Measurements from ENCODE around the gene SEMA3C. TPM values are rescaled to one million over a fixed set of nuclear protein-coding genes. Genes with fewer than 3 reads are reported as not detected.

SEMA3C gene
- total RNA-seq, 6 experiments from 2014 or later: 52.4 to 74.6 (median 61.4) TPM

DNA sequence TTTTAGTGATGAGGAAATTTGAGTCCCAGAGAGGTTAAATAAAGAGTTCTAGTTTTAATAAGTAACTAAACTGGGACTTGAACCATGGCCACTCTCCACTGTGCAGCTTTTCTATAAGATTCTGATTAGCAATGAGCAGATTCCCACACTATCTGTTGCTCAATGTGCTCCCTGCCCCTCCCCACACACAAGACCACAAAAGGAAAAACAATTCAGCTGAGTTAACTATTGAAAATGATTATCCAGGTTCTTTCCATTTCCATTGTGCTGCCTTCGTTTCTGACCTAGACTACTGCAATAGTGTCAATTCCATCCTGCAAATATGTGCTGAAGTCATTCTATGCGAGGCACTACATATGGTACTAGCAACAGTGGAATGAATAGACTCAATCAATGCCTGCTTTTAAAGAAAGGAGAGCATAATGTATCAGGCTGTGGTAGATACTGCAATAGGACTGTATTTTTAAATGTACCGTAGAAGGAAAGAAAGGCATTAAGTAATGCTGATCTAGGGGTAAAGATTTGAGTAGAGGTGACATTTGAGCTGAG, 97.0 kb downstream of the SEMA3C start:
- no peaks in the 10 kb centered on the region for H3K27me3 Mint-ChIP-seq (ENCODE audit: insufficient read depth)
- H3K36me3 Mint-ChIP-seq (ENCODE audit: low read depth): peaks cover 21% of the 10 kb centered on the region
- DNase-seq: no peak
- peaks cover 18% of the 10 kb centered on the region for H3K4me1 Mint-ChIP-seq (ENCODE audit: low read depth)
- no peak overlapping the region for H3K4me3 Mint-ChIP-seq
- TF ChIP-seq CTCF (IDR thresholded peaks at IDR 0.05): no peak
- H3K9me3 Mint-ChIP-seq: no peaks in the 10 kb centered on the region
- no peak overlapping the region for H3K27ac Mint-ChIP-seq

DNA sequence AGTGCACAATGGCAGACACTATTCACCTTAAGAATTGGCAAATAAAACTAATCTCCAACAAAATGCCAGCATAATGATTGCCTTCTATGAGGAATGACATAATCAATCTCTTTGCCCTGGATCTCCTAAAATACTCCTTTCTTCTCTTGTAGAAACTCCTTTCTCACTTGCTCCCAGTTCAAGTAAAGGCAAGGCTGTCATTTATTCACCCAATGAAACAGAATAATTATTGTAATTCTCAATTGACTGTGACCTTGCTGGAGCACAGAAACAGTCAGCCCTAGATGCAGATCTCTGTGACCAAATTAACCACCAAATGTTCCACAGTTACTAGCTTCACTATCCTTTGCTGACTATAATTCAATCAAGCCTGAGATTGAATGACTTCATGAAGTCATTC, 99.3 kb downstream of the SEMA3C start:
- peaks cover 24% of the 10 kb centered on the region for H3K36me3 Mint-ChIP-seq (ENCODE audit: low read depth)
- H3K27me3 Mint-ChIP-seq (ENCODE audit: insufficient read depth): no peaks in the 10 kb centered on the region
- H3K4me3 Mint-ChIP-seq: no peak overlapping the region
- no peak for DNase-seq
- H3K27ac Mint-ChIP-seq: no peak overlapping the region
- H3K4me1 Mint-ChIP-seq (ENCODE audit: low read depth): peaks cover 25% of the 10 kb centered on the region
- TF ChIP-seq CTCF (IDR thresholded peaks at IDR 0.05): no peak
- no peaks in the 10 kb centered on the region; the same call in 1 of the 2 replicates for H3K9me3 Mint-ChIP-seq

- H3K9me3 Mint-ChIP-seq: no peaks in the 10 kb centered on the region; the same call in 1 of the 2 replicates
- H3K27ac Mint-ChIP-seq: no peak overlapping the region
- DNase-seq: no peak
- no peaks in the 10 kb centered on the region; the same call in 1 of the 2 replicates for H3K27me3 Mint-ChIP-seq (ENCODE audit: insufficient read depth)
- H3K4me1 Mint-ChIP-seq (ENCODE audit: low read depth): peaks cover 30% of the 10 kb centered on the region
- peaks cover 34% of the 10 kb centered on the region for H3K36me3 Mint-ChIP-seq (ENCODE audit: low read depth)
- TF ChIP-seq CTCF (IDR thresholded peaks at IDR 0.05): no peak
- no peak overlapping the region for H3K4me3 Mint-ChIP-seq
Measured at GRCh38 chr7:80818181-80818580, 100.7 kb downstream of the SEMA3C start.

- no peaks in the 10 kb centered on the region; the same call in 1 of the 2 replicates for H3K27me3 Mint-ChIP-seq (ENCODE audit: insufficient read depth)
- H3K4me1 Mint-ChIP-seq (ENCODE audit: low read depth): peaks cover 25% of the 10 kb centered on the region
- peaks cover 30% of the 10 kb centered on the region for H3K36me3 Mint-ChIP-seq (ENCODE audit: low read depth)
- H3K4me3 Mint-ChIP-seq: no peak overlapping the region
- TF ChIP-seq CTCF (IDR thresholded peaks at IDR 0.05): no peak
- H3K27ac Mint-ChIP-seq: no peak overlapping the region
- no peaks in the 10 kb centered on the region; the same call in 1 of the 2 replicates for H3K9me3 Mint-ChIP-seq
- DNase-seq: no peak
Measured at GRCh38 chr7:80816806-80817205, 102.0 kb downstream of the SEMA3C start.

- TF ChIP-seq CTCF (IDR thresholded peaks at IDR 0.05): no peak
- peaks cover 26% of the 10 kb centered on the region for H3K4me1 Mint-ChIP-seq (ENCODE audit: low read depth)
- DNase-seq: no peak
- H3K27ac Mint-ChIP-seq: no peak overlapping the region
- no peaks in the 10 kb centered on the region; the same call in 1 of the 2 replicates for H3K27me3 Mint-ChIP-seq (ENCODE audit: insufficient read depth)
- no peaks in the 10 kb centered on the region; the same call in 1 of the 2 replicates for H3K9me3 Mint-ChIP-seq
- no peak overlapping the region for H3K4me3 Mint-ChIP-seq
- peaks cover 30% of the 10 kb centered on the region for H3K36me3 Mint-ChIP-seq (ENCODE audit: low read depth)
Measured at GRCh38 chr7:80815733-80816132, 103.1 kb downstream of the SEMA3C start.

All from HFFc6 (cell line).